HG03139 (cell line): Measurements from ENCODE around the gene ABCG8.

Experiments
- ATAC-seq: cut with Tn5 transposase; IDR thresholded peaks from one replicate; pipeline ENCODE4 v1.9.1; 2021; ENCODE audit not compliant: unreplicated experiment

Gene ABCG8

DNA sequence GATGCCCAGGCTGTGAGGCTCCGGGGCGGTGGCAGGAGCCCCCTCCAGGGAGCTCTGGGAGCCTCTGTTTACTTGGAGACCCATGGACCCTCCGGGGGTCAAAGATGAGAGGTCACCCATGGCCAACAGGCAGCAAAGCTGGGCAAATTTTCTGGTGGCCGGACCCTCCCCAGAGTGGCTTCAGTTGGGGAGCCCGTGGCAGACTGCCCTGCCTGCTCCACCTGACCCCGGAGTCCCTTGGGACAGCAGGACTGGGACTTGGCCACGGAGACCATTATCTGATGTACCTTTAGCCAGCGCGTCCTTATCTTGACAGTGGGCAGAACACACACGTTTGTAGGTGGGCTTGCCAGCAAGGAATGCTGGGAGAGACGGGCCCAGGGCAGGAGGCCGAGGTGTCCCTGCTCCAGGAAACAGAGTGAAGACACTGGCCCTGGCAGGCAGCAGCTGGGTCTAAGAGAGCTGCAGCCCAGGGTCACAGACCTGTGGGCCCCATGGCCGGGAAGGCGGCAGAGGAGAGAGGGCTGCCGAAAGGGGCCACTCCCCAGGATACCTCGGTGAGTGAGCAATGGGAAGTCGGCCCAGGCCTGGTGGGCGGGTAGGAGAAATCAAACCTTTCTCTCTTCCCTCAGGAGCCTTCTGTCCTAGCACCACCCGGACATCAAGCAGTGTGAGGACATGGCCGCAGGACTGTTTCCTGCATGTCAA is at the start of gene ABCG8, which contains the start of gene ABCG5:
TSS of gene ABCG8 (plus strand) at position 412 of the 708 bp plus-strand sequence. CDS start at position 495, 83 bp downstream.
TSS of gene ABCG5 (minus strand) at position 280 of the 708 bp plus-strand sequence. CDS start at position 120, 160 bp downstream.
- ATAC-seq, result no peak

DNA sequence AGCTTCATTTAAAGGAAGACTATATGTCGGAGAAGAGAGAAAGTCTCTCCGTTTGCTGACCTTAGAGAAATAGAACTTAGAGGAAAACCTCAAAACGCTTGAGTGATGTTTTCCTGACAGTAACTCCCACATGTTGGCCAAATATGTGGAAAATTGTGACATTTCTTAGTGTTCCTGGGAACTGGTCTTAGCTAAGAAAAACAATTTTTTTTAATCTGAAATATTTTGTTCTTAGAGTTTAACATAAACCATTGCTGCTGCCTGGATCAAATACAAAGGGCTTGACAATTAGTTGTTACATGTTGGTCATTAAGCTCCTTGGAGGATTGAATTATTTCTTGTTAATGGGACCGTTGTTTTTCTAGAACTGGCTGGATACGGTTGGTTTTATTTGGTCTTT is 48.6 kb upstream of the ABCG8 start:
- no peak for ATAC-seq

DNA sequence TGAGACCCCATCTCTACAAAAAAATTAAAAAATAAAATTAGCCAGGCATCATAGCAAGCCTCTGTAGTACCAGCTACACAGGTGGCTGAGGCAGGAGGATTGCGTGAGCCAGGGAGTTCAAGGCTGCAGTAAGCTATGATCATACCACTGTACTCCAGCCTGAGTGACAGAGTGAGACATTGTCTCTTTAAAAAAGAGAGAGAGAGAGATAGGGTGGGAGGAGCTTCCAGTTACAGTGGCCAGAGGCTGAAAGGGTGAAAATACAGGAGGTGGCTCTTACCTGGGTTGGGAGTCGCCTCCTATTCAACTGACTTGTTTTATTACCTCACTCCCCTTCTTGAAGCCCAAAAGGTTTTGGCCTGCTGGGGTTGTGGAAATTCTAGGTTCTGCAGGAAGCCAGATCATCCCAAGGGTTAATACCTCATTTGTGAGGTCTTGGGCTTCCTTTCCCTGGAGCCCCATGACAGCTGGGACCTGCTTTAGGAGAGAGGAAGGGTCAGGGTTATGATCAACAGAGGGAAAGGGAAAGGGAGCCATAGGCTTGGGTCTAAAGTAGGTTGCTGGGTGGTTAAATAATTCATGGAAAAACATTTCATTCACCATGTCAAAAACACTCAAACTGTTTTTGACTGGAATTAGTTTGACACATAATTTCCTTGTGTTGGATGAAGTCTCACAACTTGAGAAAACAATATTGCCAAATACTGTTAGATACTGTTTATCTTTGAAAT is 47.6 kb upstream of the ABCG8 start:
- ATAC-seq, result no peak

DNA sequence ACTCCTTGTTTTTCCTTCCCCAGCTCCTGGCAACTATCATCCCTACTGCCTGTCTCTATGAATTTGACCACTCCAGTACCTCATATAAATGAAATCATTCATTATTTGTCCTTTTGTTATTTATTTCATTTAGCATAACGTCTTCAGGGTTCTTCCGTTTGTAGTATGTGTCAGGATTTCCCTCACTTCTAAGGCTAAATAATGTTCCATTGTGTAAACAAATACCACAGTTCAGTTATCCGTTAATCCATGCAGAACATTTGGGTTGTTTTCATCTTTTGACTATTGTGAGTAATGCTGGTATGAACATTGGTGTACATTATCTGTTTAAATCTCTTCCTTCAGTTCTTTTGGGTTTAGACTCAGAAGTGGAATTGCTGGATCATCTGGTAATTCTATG is 46.1 kb upstream of the ABCG8 start:
- ATAC-seq, result peak; percentile 68

DNA sequence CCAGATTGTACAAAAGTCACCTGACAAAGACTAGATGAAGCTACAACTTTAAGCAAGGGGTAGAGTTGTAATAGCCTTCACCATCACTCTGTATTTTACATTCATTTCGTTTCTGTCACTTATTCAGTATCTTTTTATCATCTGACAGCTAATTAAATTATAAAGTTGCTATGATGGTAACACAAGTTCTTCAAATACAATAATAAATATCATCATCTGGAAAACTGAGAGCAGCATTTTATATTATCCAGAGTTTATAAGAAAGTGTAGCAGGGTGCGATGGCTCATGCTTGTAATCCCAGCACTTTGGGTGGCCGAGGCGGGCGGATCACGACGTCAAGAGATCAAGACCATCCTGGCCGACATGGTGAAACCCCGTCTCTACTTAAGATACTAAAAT is 43.8 kb upstream of the ABCG8 start:
- no peak for ATAC-seq

DNA sequence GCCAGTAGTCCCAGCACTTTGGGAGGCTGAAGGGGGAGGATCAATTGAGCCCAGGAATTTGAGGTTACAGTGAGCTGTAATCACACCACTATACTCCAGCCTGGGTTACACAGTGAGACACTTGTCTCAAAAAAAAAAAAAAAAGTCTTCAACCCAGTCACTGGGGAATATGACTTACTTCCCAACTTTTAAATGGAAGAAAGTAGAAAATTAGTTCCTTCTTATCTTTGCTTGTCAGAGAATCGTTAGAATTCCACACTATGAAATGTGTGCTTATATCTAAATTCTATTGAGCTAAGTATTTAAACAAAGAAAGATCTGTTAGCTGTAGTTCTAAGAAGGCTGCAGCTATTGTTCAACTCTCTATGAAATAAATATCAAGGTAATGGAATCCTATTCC is 42.6 kb upstream of the ABCG8 start:
- ATAC-seq, result no peak

DNA sequence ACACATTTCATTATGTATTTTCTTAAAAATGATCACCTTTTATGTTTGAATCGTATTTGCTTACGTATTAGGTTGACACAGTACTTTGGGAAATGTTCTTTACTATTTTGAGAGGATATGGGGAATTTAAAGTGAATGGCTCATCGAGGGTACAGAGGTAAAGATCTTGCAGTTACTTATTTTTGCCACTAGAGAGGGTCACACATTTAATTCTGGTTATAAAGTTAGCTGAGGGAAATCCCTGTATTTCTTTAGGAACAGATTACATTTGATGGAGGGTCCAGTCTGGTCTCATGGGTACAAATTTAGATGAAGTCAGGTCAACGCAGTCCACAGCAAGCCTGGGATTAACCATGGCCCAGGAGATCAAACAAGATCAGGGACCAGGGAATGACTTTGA is 40.5 kb upstream of the ABCG8 start:
- no peak for ATAC-seq

DNA sequence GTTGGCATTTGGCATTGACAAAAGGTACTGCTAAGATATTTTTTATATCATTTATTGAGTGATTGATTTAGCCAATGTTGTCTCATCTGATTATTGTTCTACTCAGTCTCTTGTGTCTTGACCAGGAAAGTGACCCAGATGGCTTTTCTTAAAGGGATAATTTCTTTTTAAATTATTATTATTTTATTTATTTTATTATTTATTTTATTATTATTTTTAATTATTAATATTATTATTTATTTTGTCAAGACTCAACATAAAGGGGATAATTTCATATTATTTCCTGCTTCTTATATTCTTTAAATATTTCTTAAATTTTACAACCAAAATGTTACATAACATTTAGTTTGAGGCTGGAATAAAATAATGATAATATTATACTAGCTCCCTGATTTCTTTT is 37.9 kb upstream of the ABCG8 start:
- ATAC-seq, result no peak

DNA sequence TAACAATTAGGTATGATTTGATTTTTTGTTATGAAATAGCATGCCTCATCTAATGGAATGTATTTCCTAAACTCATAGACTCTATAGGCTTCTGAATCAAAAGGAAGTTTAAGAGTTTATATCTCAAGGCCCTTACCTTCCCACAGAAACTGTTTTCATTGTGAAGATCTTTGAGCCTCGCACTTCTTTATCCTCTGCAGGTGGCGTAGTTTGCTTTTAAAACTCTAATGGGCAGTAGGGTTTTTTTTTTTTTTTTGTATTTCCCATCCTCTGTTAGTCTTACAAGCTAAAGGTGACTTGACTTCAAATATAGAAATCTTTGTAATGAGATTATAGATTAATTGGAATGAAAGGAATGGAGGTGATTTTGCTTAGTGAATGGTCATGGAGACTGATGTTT is 36.6 kb upstream of the ABCG8 start:
- no peak for ATAC-seq

DNA sequence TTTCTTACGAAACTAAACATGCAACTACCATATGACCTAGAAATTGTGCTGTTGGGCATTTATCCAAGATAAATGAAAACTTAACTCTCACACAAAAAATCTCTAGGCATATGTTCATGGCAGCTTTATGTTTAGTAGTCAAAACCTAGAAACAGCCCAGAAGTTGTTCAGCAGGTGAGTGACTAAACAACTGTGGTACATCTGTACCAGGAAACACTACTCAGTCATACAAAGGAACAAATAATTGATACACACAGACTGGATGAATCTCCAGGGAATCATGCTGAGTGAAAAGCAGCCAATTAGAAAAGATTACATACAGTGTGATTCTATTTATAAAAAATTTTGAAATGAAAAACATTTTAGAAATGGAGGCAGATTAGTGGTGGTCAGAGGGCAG is 35.7 kb upstream of the ABCG8 start:
- ATAC-seq, result no peak

DNA sequence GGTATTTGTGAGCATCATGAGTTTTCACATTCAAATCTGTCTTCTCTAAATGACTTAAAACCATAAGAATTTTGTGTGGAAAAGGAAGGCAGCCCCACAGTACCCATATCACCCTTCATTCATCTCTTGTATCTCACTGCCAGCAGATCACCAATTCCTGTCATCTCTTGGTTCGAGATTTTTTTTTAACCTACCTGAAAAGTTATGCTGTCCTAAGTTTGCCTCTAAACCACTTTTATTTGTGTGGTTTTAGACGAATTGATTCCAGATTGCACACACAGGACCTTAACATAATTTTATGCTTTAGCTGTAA is 32.1 kb upstream of the ABCG8 start:
- no peak for ATAC-seq

DNA sequence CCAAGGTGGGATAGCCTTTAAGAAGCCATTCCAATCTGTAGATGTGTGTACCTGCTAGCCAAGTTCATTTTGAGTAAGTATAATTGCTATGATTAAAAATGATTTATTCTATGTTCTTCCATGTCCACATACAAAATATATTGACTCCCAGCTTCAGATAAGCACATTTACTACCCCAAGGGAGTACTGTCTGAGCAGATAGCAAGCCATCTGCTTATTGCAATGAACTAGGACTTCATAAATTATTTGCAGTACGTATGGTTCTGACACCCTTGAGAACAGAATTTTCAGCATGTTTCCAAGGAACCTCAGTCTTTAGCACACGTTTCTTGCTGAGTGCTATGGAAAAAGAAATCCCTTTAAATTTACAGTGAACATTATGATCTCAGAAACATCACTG is 28.3 kb upstream of the ABCG8 start:
- no peak for ATAC-seq

DNA sequence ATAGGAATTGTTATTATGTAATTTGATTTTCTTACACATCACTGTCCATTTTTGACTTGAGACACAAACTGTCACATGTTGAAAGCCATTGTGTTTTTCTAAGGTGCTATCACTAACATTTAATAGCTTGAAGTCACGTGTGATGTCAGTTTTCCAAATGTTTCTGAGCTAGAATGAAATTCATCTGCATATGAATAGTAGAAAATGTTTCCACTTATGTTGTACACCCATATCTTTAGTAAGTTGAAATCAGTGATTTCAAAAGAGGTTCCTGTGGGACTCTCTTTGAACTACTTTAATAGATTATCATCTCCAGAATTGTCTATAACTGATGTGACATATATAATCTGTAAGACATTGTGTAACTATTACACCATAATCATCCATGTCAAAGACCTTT is 27.9 kb upstream of the ABCG8 start:
- no peak for ATAC-seq

DNA sequence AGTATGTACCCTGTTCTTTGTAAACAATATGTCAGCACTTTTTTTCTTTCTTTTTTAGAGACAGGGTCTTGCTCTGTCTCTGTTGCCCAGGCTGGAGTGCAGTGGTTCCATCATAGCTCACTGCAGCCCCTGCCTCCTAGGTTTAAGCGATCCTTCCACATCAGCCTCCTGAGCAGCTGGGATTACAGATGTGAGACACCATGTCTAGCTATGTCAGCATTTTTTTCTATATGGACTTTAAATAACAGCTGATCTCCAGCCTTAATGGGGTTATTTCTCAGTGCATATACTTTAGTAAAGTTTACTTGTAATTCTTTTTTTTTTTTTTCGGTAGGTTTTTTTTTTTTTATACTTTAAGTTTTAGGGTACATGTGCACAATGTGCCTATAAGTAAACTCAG is 26.8 kb upstream of the ABCG8 start:
- no peak for ATAC-seq

DNA sequence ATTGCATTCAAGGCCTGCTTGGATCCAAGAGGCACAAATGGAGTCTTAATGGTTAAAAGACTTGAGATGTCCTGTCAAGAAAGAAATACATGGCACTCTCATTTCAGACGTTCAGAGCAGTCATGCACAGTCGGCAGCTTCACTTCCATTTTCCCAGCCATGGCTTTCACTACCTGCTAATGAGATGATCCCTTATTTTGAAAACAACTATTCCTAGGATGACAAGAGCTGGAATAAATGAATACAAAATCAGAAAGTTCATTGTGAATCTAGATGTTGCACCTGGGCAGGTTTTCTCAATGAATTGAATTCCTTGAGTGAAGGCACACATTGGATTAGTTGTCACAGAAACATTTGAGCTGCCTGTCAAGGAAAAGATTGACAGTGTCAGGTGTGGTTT is 25.8 kb upstream of the ABCG8 start:
- no peak for ATAC-seq

DNA sequence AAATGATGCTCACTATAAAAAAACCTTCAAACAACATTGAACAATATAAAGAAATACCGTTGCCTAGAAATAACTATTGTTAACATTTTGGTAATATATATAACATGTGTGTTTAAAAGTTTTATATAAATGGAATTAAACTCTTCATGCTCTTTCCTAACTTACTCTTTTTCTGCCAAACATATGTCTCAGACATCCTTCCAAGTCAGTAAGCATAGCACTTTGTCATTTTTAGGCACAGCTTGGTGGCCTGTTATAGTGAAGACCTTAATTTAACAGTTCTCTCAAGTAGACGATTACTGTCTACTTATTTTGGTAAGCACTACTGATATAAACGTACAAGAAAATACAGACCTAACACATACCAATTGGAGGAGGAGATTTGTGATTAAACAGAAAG is 24.1 kb upstream of the ABCG8 start:
- no peak for ATAC-seq

DNA sequence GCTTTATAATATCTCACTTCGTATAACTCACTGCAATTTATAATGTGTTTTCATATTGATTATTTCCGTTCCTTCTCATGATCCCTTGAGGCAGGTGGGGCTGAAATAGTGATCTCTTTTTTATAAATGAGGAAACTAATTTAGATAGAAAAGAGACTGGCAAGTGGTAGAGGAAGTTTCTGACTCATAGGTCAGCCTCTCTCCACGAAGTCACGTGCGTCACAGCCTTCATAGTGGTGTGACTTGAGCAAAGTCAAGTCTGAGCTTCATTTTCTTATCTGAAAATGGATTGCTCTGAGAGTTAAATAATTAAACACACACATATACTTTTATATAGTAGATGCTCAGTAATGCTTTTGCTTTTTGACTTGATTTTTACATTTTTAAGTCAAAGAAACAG is 20.0 kb upstream of the ABCG8 start:
- ATAC-seq, result no peak

DNA sequence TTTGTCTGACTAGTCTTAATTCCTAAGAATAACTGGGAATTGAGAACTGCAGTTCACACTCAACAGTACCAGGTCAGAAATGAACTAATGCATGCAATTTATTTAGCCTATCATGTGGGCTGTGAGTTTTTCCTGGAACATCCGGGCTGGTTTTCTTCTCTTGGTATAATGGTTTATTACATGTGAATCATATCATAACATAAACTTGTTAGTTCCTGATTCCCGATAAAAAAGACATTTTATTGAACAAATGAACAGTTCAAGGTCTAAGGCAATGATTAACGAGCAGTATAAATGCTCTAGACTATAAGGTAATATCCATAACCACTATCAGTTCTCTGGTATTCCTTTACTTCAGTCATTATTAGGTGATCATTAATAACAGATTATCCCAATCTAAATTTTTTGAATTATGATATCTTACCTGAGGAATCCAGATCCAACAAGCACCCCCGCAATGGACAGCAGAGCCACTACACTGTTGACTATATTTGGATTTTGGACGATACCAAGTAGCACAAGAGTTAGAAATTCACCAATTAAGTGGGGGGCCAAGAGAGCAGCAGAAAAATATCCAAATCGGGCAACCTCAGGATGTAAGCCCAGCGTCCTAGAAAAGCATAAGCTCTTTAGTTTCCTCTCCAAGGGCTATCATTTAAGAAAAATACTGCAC is 19.1 kb upstream of the ABCG8 start:
- no peak for ATAC-seq

DNA sequence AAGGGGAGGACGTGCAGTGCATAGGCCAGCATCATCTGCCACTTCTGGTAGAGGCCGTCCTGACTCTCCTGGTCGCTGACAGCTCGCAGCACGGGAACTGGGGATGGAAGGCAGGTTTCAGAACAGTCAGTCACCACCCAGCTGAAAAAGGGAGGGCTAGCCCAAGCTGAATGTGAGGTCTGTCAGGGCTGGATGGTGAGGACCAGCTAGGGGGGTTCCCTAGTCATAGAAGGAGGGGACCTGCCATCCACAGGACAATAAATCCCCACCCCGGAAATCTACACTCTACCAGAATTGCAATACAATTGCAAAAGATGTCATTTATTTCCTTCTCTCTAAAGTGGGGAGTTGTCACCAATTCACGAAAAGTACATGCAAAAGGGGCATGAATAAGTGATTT is 15.9 kb upstream of the ABCG8 start:
- no peak for ATAC-seq

DNA sequence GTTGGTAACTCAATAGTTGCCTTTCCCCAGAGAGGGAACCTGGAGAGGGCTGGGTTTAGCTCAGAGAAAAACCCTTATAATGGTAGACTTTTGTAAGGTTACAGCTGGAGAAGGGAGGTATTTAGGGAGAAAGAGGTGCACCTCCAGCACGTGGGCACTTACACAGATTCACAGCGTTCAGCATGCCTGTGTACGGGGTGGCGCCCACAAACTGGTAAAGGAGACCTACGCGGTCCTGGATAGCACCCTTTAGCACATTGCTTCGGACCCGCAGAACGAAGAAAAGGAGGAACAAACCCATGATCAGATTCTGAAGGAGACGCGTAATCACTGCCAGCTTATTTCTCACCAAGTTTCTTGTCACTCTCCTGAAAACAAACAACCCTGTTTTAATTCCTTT is 15.0 kb upstream of the ABCG8 start:
- ATAC-seq, result no peak

DNA sequence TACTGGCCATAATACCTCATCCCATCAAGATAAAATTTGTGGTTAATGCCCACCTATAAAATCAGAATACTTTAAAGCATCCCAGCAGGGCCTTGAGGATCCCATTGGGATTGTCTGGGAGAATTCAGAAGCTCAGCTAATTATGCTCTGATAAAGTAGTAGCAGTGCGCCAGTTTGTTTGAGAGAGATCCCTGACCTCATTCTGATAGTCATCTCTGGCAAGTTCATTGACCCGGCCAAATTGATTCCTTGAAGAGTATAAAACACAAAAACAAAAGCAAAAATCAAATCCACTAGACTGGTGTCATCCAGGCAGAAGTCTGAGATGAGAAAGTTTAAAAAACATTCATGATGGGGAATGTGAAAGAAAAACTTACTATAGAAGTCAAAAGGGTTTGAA is 14.3 kb upstream of the ABCG8 start:
- no peak for ATAC-seq

DNA sequence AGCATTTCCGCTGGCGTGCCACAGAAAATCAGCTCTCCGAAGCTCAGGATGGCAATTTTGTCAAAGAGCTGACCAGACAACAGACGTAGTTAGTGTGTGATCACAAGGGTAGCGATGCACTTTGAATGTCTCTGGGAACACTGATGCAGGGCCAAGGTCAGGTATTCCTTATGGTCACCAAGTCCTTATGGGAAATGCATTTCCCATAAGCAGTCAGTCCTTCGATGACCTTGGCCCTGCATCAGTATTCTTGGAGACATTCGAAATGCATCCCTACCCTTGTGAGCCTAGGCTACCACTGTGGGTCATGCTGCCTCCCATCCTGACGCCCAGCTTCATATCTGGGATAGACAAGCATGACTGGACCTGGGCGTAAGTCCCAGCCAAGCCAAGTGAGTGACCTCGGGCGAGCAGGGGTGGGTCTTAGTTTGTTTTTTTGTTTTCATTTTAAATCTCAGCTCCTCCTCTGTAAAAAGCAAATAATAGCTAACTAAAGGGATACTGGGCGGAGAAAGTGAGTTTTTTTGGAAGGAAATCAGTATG is 13.7 kb upstream of the ABCG8 start:
- ATAC-seq, result no peak
